Osteocyte (in vitro differentiated cells): Measurements from ENCODE around the gene ADAMTS13. TPM values are rescaled to one million over a fixed set of nuclear protein-coding genes. Genes with fewer than 3 reads are reported as not detected.
A peak's percentile ranks its signal among the peaks of the same experiment; 100 is the strongest.

Source experiments
- DNase-seq: peaks from one replicate; pipeline ENCODE4 v3.0.0; 2021; ENCODE audit warnings: mixed read lengths; ENCODE audit not compliant: unreplicated experiment; ENCODE audit errors: extremely low spot score
- H3K27ac Mint-ChIP-seq: one replicate; pipeline ENCODE4 v1.8.0; 2021; ENCODE audit warnings: mild to moderate bottlenecking, mixed read lengths; ENCODE audit not compliant: unreplicated experiment
- H3K27me3 Mint-ChIP-seq: one replicate; pipeline ENCODE4 v1.8.0; 2021; ENCODE audit warnings: mixed read lengths; ENCODE audit not compliant: unreplicated experiment
- H3K36me3 Mint-ChIP-seq: one replicate; pipeline ENCODE4 v1.8.0; 2021; ENCODE audit warnings: mixed read lengths; ENCODE audit not compliant: unreplicated experiment
- H3K4me1 Mint-ChIP-seq: one replicate; pipeline ENCODE4 v1.8.0; 2021; ENCODE audit warnings: mixed read lengths; ENCODE audit not compliant: unreplicated experiment
- H3K4me3 Mint-ChIP-seq: one replicate; pipeline ENCODE4 v1.8.0; 2021; ENCODE audit warnings: mild to moderate bottlenecking, moderate library complexity, mixed read lengths; ENCODE audit not compliant: unreplicated experiment
- H3K9me3 Mint-ChIP-seq: one replicate; pipeline ENCODE4 v1.8.0; 2021; ENCODE audit warnings: mixed read lengths; ENCODE audit not compliant: unreplicated experiment
- CTCF ChIP-seq: fragments of 200-600 bp; sonication (generic); IDR thresholded peaks from 2 replicates; pipeline ENCODE4 v1.5.0; 2021; ENCODE audit warnings: antibody characterized with exemption, mild to moderate bottlenecking, moderate library complexity
- total RNA-seq: library from RNA; stranded (reverse); gene quantifications from 2 replicates; pipeline ENCODE4 v1.2.1, GENCODE V29; 2021

The ADAMTS13 gene
- total RNA-seq, 1 donor from 2014 or later = 8.8 TPM

- Mint-ChIP-seq H3K4me1 (peaks cover 16% of the 10 kb centered on the region), H3K27me3 (no peaks in the 10 kb centered on the region), H3K9me3 (no peaks in the 10 kb centered on the region), H3K36me3 (peaks cover 5% of the 10 kb centered on the region), H3K27ac (no peak overlapping the region), H3K4me3 (peak overlapping the region; percentile 90)
- no peak for TF ChIP-seq CTCF
- DNase-seq = no peak
Measured at GRCh38 chr9:133458643-133459312, 36.6 kb downstream of the ADAMTS13 start.

GRCh38 chr9:133459476-133460404 lies 37.6 kb downstream of the ADAMTS13 start, which contains the start of gene CACFD1:
TSS of gene CACFD1 (plus strand) at chr9:133459978. CDS start at chr9:133460067, 89 bp downstream.
- H3K27ac Mint-ChIP-seq = peak within 1 kb of the TSS; percentile 88
- no peaks in the 10 kb centered on the region for H3K9me3 Mint-ChIP-seq
- H3K27me3 Mint-ChIP-seq = no peaks in the 10 kb centered on the region
- H3K4me1 Mint-ChIP-seq = peaks cover 16% of the 10 kb centered on the region
- TF ChIP-seq CTCF = no peak
- peak; percentile 97 for DNase-seq
- H3K4me3 Mint-ChIP-seq = peak within 1 kb of the TSS; percentile 90
- H3K36me3 Mint-ChIP-seq = peaks cover 7% of the 10 kb centered on the region

GRCh38 chr9:133460405-133461175 lies 38.4 kb downstream of the ADAMTS13 start:
- Mint-ChIP-seq H3K4me1 (peaks cover 16% of the 10 kb centered on the region), H3K9me3 (no peaks in the 10 kb centered on the region), H3K27me3 (no peaks in the 10 kb centered on the region), H3K36me3 (peaks cover 8% of the 10 kb centered on the region), H3K4me3 (peak overlapping the region; percentile 76), H3K27ac (peak overlapping the region; percentile 63)
- no peak for DNase-seq
- no peak for TF ChIP-seq CTCF

GRCh38 chr9:133461975-133462374 lies 39.8 kb downstream of the ADAMTS13 start:
- H3K36me3 Mint-ChIP-seq = peaks cover 9% of the 10 kb centered on the region
- H3K4me1 Mint-ChIP-seq = peaks cover 16% of the 10 kb centered on the region
- TF ChIP-seq CTCF = no peak
- H3K9me3 Mint-ChIP-seq = no peaks in the 10 kb centered on the region
- DNase-seq = no peak
- no peaks in the 10 kb centered on the region for H3K27me3 Mint-ChIP-seq
- no peak overlapping the region for H3K4me3 Mint-ChIP-seq
- H3K27ac Mint-ChIP-seq = no peak overlapping the region
